Epithelial cell of umbilical artery (primary cell): ENCODE data around the gene CPXCR1. TPM values are rescaled to one million over a fixed set of nuclear protein-coding genes. Genes with fewer than 3 reads are reported as not detected.

Experiments used
- total RNA-seq: library from RNA; depleted of rRNA; stranded (reverse); fragments of >200 nt; gene quantifications from 2 replicates; pipeline ENCODE4 v1.2.3, GENCODE V29; 2014

The CPXCR1 gene
- total RNA-seq: not detected in 2 replicates

GRCh38 chrX:88746925-88747324 is at the start of gene CPXCR1:
CPXCR1 (plus strand) TSS chrX:88747225; CDS start chrX:88753415, 6,190 bp downstream.

